Measurements from ENCODE around the gene PCNX1.
"Not testable (repeated sequence)": the region's sequence is repeated elsewhere in the genome, so short reads cannot be mapped to it uniquely, and the experiment has no call there.

Gene PCNX1

DNA sequence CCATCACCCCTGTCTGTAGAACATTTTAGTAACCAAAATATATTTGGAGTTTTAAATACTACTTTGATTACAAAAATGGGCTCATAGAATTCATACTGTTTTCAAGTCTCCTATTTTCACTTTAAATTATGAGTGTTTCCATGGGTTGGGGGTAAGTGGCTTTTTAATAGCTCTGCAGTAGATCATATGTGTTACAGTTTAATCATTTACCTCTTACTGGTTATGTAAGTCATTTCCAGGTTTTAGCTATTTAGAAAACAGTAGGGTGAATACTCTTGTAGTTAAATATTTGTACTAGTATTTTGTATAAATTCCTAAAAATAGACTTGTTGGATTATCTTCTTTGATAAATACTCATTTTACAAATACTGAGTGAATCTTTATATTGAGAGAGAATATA lies 8.2 kb downstream of the PCNX1 start:
- FAIRE-seq (no peak), DNase-seq (ENCODE audit: low spot score) (no peak)

- no peak for DNase-seq (ENCODE audit: low spot score)
- FAIRE-seq, result no peak
Measured at GRCh38 chr14:70916300-70916699, 9.0 kb downstream of the PCNX1 start.

DNA sequence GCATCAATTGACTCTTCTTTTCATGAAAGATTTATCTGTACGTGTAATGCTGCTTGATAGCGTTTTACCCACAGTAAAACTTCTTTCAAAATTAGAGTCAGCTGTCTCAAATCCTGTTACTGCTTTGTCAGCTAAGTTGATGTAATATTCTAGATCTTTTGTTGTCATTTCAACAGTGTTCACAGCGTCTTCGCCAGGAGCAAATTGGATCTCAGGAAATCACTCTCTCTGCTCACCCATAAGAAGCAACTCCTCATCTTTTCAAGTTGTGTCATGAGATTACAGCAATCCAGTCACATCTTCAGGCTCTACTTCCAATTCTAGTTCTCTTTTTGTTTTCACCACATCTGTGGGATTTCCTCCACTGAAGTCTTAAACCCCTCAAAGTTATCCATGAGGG lies 9.5 kb downstream of the PCNX1 start:
- no peak for DNase-seq (ENCODE audit: low spot score)
- no peak for FAIRE-seq

DNA sequence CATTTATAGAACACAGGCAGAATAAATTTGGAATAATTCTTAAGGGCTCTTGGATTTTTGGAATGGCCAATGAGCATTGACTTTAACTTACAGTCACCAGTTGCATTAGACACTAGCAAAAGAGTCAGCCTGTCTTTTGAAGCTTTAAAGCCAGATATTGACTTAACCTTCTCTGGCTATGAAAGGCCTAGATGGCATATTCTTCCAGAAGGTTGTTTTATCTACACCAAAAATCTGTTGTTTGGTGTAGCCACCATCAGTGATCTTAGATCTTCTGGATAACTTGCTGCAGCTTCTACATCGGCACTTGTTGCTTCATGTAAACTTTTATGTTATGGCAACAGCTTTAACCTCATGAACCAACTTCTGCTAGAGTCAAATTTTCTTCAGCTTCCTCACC lies 10.4 kb downstream of the PCNX1 start:
- DNase-seq (ENCODE audit: low spot score) (no peak), FAIRE-seq (no peak)

- DNase-seq (ENCODE audit: low spot score) (no peak), FAIRE-seq (peak; percentile 5)
Measured at GRCh38 chr14:70919774-70920173, 12.5 kb downstream of the PCNX1 start.

- peak; percentile 65 for FAIRE-seq
- DNase-seq (ENCODE audit: low spot score), result no peak
Measured at GRCh38 chr14:70920608-70921007, 13.3 kb downstream of the PCNX1 start.

DNA sequence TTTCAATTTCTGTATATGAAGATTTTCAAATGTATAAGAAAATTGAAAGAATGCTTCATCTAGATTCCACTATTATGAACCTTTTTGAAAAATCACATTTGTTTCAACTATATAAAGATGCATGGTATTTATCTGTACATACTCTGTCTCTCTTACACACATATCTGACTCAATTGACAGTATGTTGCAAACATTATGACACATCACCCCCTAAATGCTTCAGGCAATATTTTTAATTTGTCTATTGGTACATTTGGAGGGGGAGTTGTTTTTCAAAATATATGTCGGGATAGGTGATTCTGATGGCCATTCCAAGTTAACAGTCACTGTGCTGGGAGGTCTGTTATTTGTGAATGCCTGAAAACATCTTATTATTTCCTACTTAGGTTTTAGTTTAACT lies 14.4 kb downstream of the PCNX1 start:
- DNase-seq (ENCODE audit: low spot score) (no peak), FAIRE-seq (peak; percentile 88)

- DNase-seq (ENCODE audit: low spot score) (no peak), FAIRE-seq (no peak)
Measured at GRCh38 chr14:70924521-70924920, 17.3 kb downstream of the PCNX1 start.

DNA sequence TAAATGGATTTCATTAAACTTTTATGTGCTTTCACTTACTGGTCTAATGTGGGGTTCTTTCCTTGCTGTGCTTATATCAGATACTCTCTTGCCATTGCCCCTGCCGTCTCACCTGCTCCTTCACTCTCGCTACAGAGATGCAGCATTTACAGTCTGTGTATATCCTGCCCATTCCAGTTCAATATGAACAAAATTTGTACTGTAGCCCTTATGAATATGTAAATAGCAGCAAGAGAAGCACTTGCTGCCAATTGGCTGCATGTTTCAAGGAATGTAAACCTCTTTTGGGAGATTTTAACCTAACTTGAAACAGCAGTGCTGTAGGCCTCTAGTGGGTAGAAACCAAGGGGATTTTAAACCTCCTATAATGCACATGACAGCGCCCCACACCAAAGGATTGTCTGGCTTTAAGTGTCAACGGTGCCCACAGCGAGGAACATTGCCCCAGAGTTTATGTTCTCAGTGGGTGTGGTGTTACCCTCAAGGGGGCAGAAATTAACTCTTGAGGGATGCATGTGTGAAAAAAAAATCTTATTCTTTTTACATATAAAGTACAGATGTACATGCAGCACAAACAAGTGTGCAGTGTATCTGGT lies 19.1 kb downstream of the PCNX1 start:
- FAIRE-seq, result peak; percentile 78

DNA sequence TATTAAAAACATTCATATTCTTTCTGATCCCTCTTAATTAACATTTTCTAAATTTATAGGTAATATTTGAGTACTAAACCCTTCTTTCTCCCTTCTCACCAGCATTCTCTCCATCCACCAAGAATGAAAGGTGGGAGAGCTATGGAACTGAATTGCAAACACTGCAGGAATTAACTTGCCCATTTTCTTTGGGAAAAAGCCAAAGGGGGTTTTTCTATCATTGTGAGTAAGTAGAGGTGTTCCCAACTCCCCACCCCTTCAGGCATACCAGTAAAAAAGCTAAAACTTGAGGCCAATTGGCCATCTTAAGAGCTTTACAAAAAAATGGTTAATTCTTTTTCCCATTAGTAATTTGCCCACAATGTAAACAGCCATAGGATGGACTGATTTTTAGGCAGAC lies 23.7 kb downstream of the PCNX1 start:
- no peak for DNase-seq (ENCODE audit: low spot score)
- FAIRE-seq, result no peak

More for the DNA sequence above, 19.1 kb downstream of the PCNX1 start:
- DNase-seq (ENCODE audit: low spot score), result no peak

DNA sequence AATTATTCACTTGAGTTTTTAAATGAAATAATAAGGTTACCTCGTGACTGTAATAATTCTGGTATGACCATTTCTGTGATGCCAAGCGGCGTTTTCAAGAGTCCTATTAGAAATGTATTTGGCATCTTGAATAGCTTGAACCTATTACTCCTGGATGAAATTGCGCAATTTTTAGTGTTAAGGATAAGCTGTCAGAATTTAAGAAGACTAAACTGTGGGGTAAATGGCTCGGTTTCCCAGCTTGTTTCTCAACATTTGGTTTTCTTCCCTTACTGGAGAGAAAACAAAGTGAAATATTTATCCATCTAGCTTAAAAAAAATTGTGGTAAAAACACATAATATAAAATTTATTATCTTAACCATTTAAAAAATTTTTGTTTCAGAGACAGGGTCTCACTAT lies 26.8 kb downstream of the PCNX1 start:
- DNase-seq (ENCODE audit: low spot score), result no peak
- no peak for FAIRE-seq

GRCh38 chr14:70934502-70935134 lies 27.4 kb downstream of the PCNX1 start:
- DNase-seq (ENCODE audit: low spot score) (no peak), FAIRE-seq (no peak)

GRCh38 chr14:70935135-70935534 lies 27.9 kb downstream of the PCNX1 start:
- no peak for FAIRE-seq
- DNase-seq (ENCODE audit: low spot score), result no peak

DNA sequence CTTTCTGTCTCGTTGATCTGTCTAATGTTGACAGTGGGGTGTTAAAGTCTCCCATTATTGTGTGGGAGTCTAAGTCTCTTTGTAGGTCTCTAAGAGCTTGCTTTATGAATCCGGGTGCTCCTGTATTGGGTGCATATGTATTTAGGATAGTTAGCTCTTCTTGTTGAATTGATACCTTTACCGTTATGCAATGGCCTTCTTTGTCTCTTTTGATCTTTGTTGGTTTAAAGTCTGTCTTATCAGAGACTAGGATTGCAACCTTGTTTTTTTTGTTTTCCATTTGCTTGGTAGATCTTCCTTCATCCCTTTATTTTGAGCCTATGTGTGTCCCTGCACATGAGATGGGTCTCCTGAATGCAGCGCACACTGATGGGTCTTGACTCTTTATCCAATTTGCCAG lies 32.4 kb downstream of the PCNX1 start:
- not testable (repeated sequence) for FAIRE-seq; DNase-seq (ENCODE audit: low spot score)

GRCh38 chr14:70941637-70942341 lies 34.5 kb downstream of the PCNX1 start:
- FAIRE-seq; DNase-seq (ENCODE audit: low spot score): not testable (repeated sequence)

GRCh38 chr14:70942342-70942706 lies 35.1 kb downstream of the PCNX1 start:
- DNase-seq (ENCODE audit: low spot score), result no peak
- FAIRE-seq, result no peak

- not testable (repeated sequence) for DNase-seq (ENCODE audit: low spot score); FAIRE-seq
Measured at GRCh38 chr14:70942721-70943120, 35.5 kb downstream of the PCNX1 start.

DNA sequence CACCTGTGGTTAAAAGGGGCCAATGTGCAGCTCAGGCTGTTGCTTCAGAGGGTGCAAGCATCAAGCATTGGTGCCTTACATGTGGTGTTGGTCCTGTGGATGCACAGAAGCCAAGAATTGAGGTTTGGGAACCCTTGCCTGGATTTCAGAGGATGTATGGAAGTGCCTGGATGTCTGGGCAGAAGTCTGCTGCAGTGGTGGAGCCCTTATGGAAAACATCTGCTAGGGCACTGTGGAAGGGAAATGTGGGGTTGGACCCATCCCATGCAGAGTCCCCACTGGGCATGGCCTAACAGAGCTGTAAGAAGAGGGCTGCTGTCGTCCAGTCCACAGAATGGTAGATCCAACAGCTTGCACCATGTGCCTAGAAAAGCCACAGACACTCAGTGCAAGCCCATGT lies 36.6 kb downstream of the PCNX1 start:
- DNase-seq (ENCODE audit: low spot score), result no peak

DNA sequence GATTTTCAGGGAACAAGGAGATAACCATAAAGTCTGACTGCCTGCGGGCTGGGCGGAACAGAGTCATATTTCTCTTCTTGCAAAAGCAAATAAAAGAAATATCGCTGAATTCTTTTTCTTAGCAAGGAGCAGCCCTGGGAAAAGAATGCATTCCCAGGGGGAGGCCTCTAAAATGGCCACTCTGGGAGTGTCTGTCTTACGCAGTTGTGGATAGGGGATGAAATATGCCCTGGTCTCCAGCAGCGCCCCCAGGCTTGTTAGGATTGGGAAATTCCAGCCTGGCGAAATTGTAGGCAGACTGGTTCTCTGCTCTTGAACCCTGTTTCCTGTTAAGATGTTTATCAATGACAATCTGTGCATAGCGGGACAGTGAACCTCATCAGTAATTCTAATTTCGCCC lies 40.5 kb downstream of the PCNX1 start:
- FAIRE-seq (no peak), DNase-seq (ENCODE audit: low spot score) (no peak)

More for the DNA sequence above, 36.6 kb downstream of the PCNX1 start:
- peak; percentile 32 for FAIRE-seq

- no peak for FAIRE-seq
- DNase-seq (ENCODE audit: low spot score), result no peak
Measured at GRCh38 chr14:70952485-70952884, 45.2 kb downstream of the PCNX1 start.

GRCh38 chr14:70954068-70954467 lies 46.8 kb downstream of the PCNX1 start:
- DNase-seq (ENCODE audit: low spot score) (no peak), FAIRE-seq (no peak)

GRCh38 chr14:70955543-70956480 lies 48.6 kb downstream of the PCNX1 start:
- DNase-seq (ENCODE audit: low spot score) (no peak), FAIRE-seq (peak; percentile 58)
